Measurements from ENCODE around the gene GRXCR2. TPM values are rescaled to one million over a fixed set of nuclear protein-coding genes. Genes with fewer than 3 reads are reported as not detected.

GRXCR2 gene, protein sequence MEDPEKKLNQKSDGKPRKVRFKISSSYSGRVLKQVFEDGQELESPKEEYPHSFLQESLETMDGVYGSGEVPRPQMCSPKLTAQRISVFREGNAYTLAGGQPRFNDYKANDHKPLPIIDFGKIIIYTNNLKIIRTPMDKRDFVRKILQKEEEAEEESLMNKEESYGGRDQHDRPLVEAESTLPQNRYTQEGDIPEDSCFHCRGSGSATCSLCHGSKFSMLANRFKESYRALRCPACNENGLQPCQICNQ
- total RNA-seq (2014; rRNA removed; shearing (Covaris generic)) (not detected in 2 replicates), polyA plus RNA-seq (2016; fragmentation: Nextera tagmentation; extraction: Ambion mirVana) (not detected in 2 replicates)

GRCh38 chr5:145872914-145873313 is at the start of gene GRXCR2:
Gene GRXCR2, minus strand, starts transcription at chr5:145873014. Its CDS starts 46 bp downstream, at chr5:145872968.
- H3K9me3 ChIP-seq (ENCODE audit: low read depth), result no peaks in the 10 kb centered on the region
- no peak within 1 kb of the TSS for H3K4me2 ChIP-seq (ENCODE audit: unreplicated experiment)
- H3K4me3 ChIP-seq, result no peak within 1 kb of the TSS
- TF ChIP-seq EZH2 (IDR thresholded peaks at IDR 0.05; ENCODE audit: insufficient read depth, poor library complexity, severe bottlenecking) (no peak), EZH2phosphoT487 (IDR thresholded peaks at IDR 0.05; ENCODE audit: insufficient read depth, low read depth) (no peak)
- H3K27me3 ChIP-seq (replicated peaks; ENCODE audit: insufficient read depth), result peaks cover 4% of the 10 kb centered on the region; the same call in 1 of the 2 replicates
- in situ Hi-C loops (cut with MboI), result no loop called here
- DNase-seq, result no peak
- no peaks in the 10 kb centered on the region for H3K9me2 ChIP-seq (ENCODE audit: insufficient read depth)
- 25 to 32% methylated on average over 3 of the region's 3 CpGs for WGBS, 2 experiments (ENCODE audit: low coverage in 1 of 2, low lambda C conversion rate in 2 of 2, missing lambda C conversion rate in 2 of 2)
- H3F3A ChIP-seq (ENCODE audit: insufficient read depth), result no peaks in the 10 kb centered on the region
- no peak within 1 kb of the TSS for H2AFZ ChIP-seq
- no peaks in the 10 kb centered on the region for H3K4me1 ChIP-seq (ENCODE audit: insufficient read depth)
- H3K27ac ChIP-seq, result no peak within 1 kb of the TSS
- no peak within 1 kb of the TSS for H3K9ac ChIP-seq
- no peaks in the 10 kb centered on the region for H3K36me3 ChIP-seq (ENCODE audit: low read depth)
- H4K20me1 ChIP-seq (ENCODE audit: insufficient read depth), result no peaks in the 10 kb centered on the region
- H3K79me2 ChIP-seq (ENCODE audit: insufficient read depth), result no peaks in the 10 kb centered on the region

GRCh38 chr5:145922059-145922458 is 49.2 kb upstream of the GRXCR2 start:
- in situ Hi-C loops (cut with MboI), result no loop called here
- H3K36me3 ChIP-seq (ENCODE audit: low read depth), result no peaks in the 10 kb centered on the region
- peaks cover 31% of the 10 kb centered on the region for H3F3A ChIP-seq (ENCODE audit: insufficient read depth)
- no peaks in the 10 kb centered on the region for H3K79me2 ChIP-seq (ENCODE audit: insufficient read depth)
- H3K9me3 ChIP-seq (ENCODE audit: low read depth), result no peaks in the 10 kb centered on the region
- H3K9ac ChIP-seq, result no peak overlapping the region
- H3K27ac ChIP-seq, result no peak overlapping the region
- no peak overlapping the region for H3K4me3 ChIP-seq
- H3K27me3 ChIP-seq (replicated peaks; ENCODE audit: insufficient read depth), result peaks cover 14% of the 10 kb centered on the region
- no peak for DNase-seq
- peaks cover 35% of the 10 kb centered on the region for H3K4me1 ChIP-seq (ENCODE audit: insufficient read depth)
- no peak overlapping the region for H3K4me2 ChIP-seq (ENCODE audit: unreplicated experiment)
- TF ChIP-seq EZH2phosphoT487 (IDR thresholded peaks at IDR 0.05; ENCODE audit: insufficient read depth, low read depth), result no peak
- H4K20me1 ChIP-seq (ENCODE audit: insufficient read depth), result no peaks in the 10 kb centered on the region
- H2AFZ ChIP-seq, result no peak overlapping the region
- 85 to 93% methylated on average over 2 of the region's 2 CpGs for WGBS, 2 experiments (ENCODE audit: low coverage in 1 of 2, low lambda C conversion rate in 2 of 2, missing lambda C conversion rate in 2 of 2)
- H3K9me2 ChIP-seq (ENCODE audit: insufficient read depth), result no peaks in the 10 kb centered on the region

DNA sequence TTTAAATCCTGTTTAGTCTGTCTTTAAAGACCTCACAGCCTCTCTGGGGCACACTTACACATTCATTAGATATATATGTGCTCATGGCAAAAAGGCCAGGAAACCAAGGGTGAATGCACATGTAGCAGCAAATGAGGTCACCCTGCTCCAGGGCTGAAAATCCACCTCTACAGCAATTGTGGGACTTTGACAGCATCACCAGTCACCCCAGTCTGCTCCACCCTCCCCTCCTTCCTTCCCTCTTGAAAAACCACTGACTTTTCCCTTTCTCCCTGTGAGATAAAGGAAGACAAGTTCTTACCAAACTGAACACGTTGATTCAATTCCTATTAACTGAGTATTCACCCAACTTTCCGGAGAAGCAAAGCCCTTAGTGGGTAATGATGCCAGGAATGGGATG is 48.4 kb upstream of the GRXCR2 start:
- H3K9me3 ChIP-seq (ENCODE audit: low read depth), result no peaks in the 10 kb centered on the region
- H3F3A ChIP-seq (ENCODE audit: insufficient read depth), result peaks cover 28% of the 10 kb centered on the region
- in situ Hi-C loops (cut with MboI), result no loop called here
- no peaks in the 10 kb centered on the region for H3K79me2 ChIP-seq (ENCODE audit: insufficient read depth)
- 16 to 20% methylated on average over 2 of the region's 2 CpGs for WGBS, 2 experiments (ENCODE audit: low coverage in 1 of 2, low lambda C conversion rate in 2 of 2, missing lambda C conversion rate in 2 of 2)
- TF ChIP-seq EZH2 (IDR thresholded peaks at IDR 0.05; ENCODE audit: insufficient read depth, poor library complexity, severe bottlenecking), result no peak
- TF ChIP-seq EZH2phosphoT487 (IDR thresholded peaks at IDR 0.05; ENCODE audit: insufficient read depth, low read depth), result no peak
- peak; percentile 63 for DNase-seq
- H3K4me2 ChIP-seq (ENCODE audit: unreplicated experiment), result no peak overlapping the region
- peaks cover 39% of the 10 kb centered on the region for H3K4me1 ChIP-seq (ENCODE audit: insufficient read depth)
- H3K36me3 ChIP-seq (ENCODE audit: low read depth), result no peaks in the 10 kb centered on the region
- H4K20me1 ChIP-seq (ENCODE audit: insufficient read depth), result no peaks in the 10 kb centered on the region
- H2AFZ ChIP-seq, result no peak overlapping the region
- no peaks in the 10 kb centered on the region for H3K9me2 ChIP-seq (ENCODE audit: insufficient read depth)
- H3K9ac ChIP-seq, result no peak overlapping the region
- H3K27ac ChIP-seq, result no peak overlapping the region
- H3K4me3 ChIP-seq, result no peak overlapping the region
- H3K27me3 ChIP-seq (replicated peaks; ENCODE audit: insufficient read depth), result peaks cover 23% of the 10 kb centered on the region

DNA sequence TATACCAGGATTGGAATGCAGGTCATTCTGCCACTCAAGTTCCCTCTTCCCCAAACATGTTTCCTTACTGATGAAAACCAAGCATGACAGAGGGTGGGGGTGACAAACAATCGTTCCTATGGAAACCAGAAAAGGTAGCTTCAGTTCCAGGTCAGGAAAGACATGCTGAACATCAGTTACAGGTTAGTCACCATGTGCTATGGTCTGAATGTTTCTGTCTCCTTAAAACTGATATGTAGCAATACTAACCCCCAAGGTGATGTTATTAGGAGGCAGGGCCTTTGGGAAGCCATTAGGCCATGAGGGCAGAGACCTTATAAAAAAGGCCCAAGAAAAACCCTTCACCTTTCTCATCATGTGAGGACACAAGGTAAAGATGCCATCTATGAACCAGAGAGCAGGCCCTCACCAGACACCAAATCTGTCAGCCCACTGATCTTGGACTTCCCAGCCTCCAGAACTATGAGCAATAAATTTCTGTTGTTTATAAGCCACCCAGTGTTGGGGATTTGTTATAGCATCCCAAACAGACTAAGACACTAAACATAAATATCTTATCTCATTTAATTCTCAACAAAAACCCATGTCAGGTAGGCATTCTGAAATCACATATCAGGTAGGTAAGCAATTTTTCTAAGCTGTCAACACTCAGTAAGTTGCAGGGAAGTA is 47.9 kb upstream of the GRXCR2 start:
- H3K4me1 ChIP-seq (ENCODE audit: insufficient read depth), result peaks cover 33% of the 10 kb centered on the region
- in situ Hi-C loops (cut with MboI), result no loop called here
- no peaks in the 10 kb centered on the region for H3K36me3 ChIP-seq (ENCODE audit: low read depth)
- H2AFZ ChIP-seq, result no peak overlapping the region
- H3K4me2 ChIP-seq (ENCODE audit: unreplicated experiment), result no peak overlapping the region
- no peak overlapping the region for H3K4me3 ChIP-seq
- peak; percentile 16 for DNase-seq
- no peaks in the 10 kb centered on the region for H4K20me1 ChIP-seq (ENCODE audit: insufficient read depth)
- H3K9me2 ChIP-seq (ENCODE audit: insufficient read depth), result no peaks in the 10 kb centered on the region
- H3K27ac ChIP-seq, result no peak overlapping the region
- H3F3A ChIP-seq (ENCODE audit: insufficient read depth), result peaks cover 23% of the 10 kb centered on the region
- TF ChIP-seq EZH2phosphoT487 (IDR thresholded peaks at IDR 0.05; ENCODE audit: insufficient read depth, low read depth) (no peak), EZH2 (IDR thresholded peaks at IDR 0.05; ENCODE audit: insufficient read depth, poor library complexity, severe bottlenecking) (no peak)
- H3K9me3 ChIP-seq (ENCODE audit: low read depth), result no peaks in the 10 kb centered on the region
- no peaks in the 10 kb centered on the region for H3K79me2 ChIP-seq (ENCODE audit: insufficient read depth)
- H3K27me3 ChIP-seq (replicated peaks; ENCODE audit: insufficient read depth), result peaks cover 27% of the 10 kb centered on the region
- 90 to 94% methylated on average over 1 of the region's 1 CpG for WGBS, 2 experiments (ENCODE audit: low coverage in 1 of 2, low lambda C conversion rate in 2 of 2, missing lambda C conversion rate in 2 of 2)
- no peak overlapping the region for H3K9ac ChIP-seq
